Astrocyte of the spinal cord (primary cell): ENCODE data around the gene S100A2.

Experiments
- DNase-seq: peaks from one replicate; pipeline ENCODE4 v3.0.0; 2011; ENCODE audit warnings: low read depth, low spot score
- H3K4me3 ChIP-seq: 2 replicates; pipeline ENCODE4 v1.5.1; 2011; ENCODE audit warnings: low read depth, mild to moderate bottlenecking, low read length, moderate library complexity
- in situ Hi-C: cut with HindIII; loops from 2 replicates; pipeline ENCODE4 v1.10.0; 2017; ENCODE audit warnings: low sequenced_read_pairs
- TF ChIP-seq, protein P1 (sequence below): IDR thresholded peaks from 2 replicates; pipeline ENCODE4 v1.5.1; 2012; ENCODE audit warnings: low read depth, mild to moderate bottlenecking, low read length, inconsistent platforms

Gene S100A2

GRCh38 chr1:153547560-153548551 is 17.8 kb downstream of the S100A2 start:
- no peak for DNase-seq
- in situ Hi-C loops: no loop called here
- TF ChIP-seq, protein P1, sequence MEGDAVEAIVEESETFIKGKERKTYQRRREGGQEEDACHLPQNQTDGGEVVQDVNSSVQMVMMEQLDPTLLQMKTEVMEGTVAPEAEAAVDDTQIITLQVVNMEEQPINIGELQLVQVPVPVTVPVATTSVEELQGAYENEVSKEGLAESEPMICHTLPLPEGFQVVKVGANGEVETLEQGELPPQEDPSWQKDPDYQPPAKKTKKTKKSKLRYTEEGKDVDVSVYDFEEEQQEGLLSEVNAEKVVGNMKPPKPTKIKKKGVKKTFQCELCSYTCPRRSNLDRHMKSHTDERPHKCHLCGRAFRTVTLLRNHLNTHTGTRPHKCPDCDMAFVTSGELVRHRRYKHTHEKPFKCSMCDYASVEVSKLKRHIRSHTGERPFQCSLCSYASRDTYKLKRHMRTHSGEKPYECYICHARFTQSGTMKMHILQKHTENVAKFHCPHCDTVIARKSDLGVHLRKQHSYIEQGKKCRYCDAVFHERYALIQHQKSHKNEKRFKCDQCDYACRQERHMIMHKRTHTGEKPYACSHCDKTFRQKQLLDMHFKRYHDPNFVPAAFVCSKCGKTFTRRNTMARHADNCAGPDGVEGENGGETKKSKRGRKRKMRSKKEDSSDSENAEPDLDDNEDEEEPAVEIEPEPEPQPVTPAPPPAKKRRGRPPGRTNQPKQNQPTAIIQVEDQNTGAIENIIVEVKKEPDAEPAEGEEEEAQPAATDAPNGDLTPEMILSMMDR: no peak
- H3K4me3 ChIP-seq: no peak overlapping the region

GRCh38 chr1:153546796-153547559 is 18.7 kb downstream of the S100A2 start:
- TF ChIP-seq, protein P1: no peak
- in situ Hi-C loops: no loop called here
- DNase-seq: no peak
- no peak overlapping the region for H3K4me3 ChIP-seq

GRCh38 chr1:153546371-153546770 is 19.3 kb downstream of the S100A2 start:
- no peak overlapping the region for H3K4me3 ChIP-seq
- in situ Hi-C loops: no loop called here
- TF ChIP-seq, protein P1: no peak
- no peak for DNase-seq

DNA sequence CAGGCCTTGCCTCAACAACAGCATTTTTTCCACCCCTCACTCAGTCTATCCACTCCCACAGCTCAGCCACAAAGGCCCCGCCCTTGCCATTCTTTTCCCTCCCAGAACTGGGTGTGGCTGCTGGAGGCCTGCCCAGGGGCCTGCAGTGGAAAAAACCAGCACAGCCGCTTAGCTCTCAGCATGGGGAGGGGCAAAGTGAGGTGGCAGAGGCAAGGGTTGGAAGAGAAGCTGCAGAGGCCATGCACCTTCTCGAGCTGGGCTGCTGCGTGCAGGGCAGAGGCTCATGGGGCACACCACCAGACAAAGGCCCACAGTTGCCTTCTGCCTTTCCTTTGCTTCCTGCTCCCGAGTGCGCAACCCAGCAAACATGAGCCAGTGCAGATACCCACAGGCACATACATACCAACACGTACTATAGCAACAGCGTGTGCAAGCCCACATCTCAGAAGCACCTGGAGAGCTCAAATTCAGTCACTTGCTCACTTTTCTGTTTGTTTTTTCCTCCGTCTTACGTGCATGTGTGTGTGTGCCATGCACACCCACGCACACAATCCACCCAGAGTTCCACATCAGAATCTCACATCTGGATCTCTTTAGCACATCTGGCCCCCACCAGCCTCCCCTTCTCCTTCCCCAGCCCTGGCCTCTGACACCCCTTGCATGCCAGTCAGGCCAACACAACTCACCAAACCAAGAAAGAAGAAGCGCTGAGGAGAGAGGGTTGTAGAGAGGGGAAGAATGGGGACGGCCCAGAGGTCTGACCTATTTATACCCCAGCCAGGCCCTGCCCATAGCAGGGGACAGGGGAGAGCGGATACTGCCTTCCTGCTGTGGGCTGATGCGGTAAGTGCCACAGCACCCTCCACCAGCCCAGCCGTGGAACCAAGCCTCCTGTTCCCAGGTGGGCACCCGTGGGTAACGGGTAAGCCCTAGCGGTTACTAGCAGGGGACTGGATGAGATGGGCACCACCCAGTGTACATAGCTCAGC is 20.3 kb downstream of the S100A2 start, which contains the start of gene S100A4:
TSS of gene S100A4 (minus strand) at position 740 of the 989 bp plus-strand sequence. CDS start 1,012 bp downstream, outside the sequence.
- H3K4me3 ChIP-seq: no peak within 1 kb of the TSS
- TF ChIP-seq, protein P1: no peak
- peak; percentile 95 for DNase-seq
- in situ Hi-C loops: no loop called here

GRCh38 chr1:153544453-153545066 is 21.1 kb downstream of the S100A2 start:
- DNase-seq: peak; percentile 9
- TF ChIP-seq, protein P1: no peak
- H3K4me3 ChIP-seq: no peak overlapping the region
- in situ Hi-C loops: no loop called here
